ENCODE measurements around the gene PDCD6IP.

The PDCD6IP gene

DNA sequence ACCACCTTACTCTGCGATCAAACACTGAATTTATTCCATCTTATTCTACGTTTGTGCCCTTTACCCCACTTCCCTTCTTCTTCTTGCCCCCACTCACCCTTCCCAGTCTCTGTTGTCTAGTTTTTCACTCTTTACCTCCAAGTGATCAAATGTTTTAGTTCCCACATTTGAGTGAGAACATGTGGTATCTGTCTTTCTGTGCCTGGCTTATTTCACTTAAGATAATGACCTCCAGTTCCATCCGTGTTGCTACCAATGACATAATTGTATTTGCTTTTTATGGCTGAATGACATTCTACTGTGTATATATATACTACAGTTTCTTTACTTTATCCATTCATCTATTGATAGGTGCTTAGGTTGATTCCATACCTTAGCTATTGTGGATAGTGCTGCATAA lies 78.8 kb downstream of the PDCD6IP start:
- H3K9me3 Mint-ChIP-seq = peaks cover 25% of the 10 kb centered on the region
- peaks cover 36% of the 10 kb centered on the region for H3K4me1 Mint-ChIP-seq

DNA sequence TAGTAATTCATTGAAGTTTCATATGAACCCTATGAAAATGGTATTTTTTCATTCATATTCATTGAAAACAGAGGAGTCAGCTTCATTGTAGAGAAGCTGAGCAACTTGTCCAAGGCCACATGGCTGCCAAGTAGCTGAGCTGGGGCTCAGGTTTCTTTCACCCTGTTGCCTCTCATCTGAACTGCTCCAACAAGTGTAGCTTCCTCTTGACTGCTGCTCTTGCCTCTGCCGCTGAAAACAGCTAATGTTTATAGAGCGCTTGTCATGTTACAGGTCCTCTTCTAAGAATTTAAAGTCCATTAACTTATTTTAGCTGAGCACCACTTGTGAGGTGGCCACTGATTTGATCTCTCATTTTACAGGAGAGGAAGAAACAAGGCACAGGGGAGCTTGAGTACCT lies 81.1 kb downstream of the PDCD6IP start:
- Mint-ChIP-seq H3K36me3 (ENCODE audit: low read depth) (peaks cover 11% of the 10 kb centered on the region), H3K4me3 (no peak overlapping the region), H3K27ac (peak overlapping the region; percentile 36), H3K9me3 (peaks cover 18% of the 10 kb centered on the region), H3K27me3 (ENCODE audit: low read depth, poor library complexity) (no peaks in the 10 kb centered on the region), H3K4me1 (peaks cover 49% of the 10 kb centered on the region)
- DNase-seq = no peak
- TF ChIP-seq, protein P1, sequence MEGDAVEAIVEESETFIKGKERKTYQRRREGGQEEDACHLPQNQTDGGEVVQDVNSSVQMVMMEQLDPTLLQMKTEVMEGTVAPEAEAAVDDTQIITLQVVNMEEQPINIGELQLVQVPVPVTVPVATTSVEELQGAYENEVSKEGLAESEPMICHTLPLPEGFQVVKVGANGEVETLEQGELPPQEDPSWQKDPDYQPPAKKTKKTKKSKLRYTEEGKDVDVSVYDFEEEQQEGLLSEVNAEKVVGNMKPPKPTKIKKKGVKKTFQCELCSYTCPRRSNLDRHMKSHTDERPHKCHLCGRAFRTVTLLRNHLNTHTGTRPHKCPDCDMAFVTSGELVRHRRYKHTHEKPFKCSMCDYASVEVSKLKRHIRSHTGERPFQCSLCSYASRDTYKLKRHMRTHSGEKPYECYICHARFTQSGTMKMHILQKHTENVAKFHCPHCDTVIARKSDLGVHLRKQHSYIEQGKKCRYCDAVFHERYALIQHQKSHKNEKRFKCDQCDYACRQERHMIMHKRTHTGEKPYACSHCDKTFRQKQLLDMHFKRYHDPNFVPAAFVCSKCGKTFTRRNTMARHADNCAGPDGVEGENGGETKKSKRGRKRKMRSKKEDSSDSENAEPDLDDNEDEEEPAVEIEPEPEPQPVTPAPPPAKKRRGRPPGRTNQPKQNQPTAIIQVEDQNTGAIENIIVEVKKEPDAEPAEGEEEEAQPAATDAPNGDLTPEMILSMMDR (IDR thresholded peaks at IDR 0.05) = no peak

More for the DNA sequence above, 78.8 kb downstream of the PDCD6IP start:
- no peak for DNase-seq
- no peak overlapping the region for H3K27ac Mint-ChIP-seq
- H3K36me3 Mint-ChIP-seq (ENCODE audit: low read depth) = peaks cover 25% of the 10 kb centered on the region
- no peaks in the 10 kb centered on the region for H3K27me3 Mint-ChIP-seq (ENCODE audit: low read depth, poor library complexity)
- TF ChIP-seq, protein P1 (IDR thresholded peaks at IDR 0.05) = no peak
- no peak overlapping the region for H3K4me3 Mint-ChIP-seq

DNA sequence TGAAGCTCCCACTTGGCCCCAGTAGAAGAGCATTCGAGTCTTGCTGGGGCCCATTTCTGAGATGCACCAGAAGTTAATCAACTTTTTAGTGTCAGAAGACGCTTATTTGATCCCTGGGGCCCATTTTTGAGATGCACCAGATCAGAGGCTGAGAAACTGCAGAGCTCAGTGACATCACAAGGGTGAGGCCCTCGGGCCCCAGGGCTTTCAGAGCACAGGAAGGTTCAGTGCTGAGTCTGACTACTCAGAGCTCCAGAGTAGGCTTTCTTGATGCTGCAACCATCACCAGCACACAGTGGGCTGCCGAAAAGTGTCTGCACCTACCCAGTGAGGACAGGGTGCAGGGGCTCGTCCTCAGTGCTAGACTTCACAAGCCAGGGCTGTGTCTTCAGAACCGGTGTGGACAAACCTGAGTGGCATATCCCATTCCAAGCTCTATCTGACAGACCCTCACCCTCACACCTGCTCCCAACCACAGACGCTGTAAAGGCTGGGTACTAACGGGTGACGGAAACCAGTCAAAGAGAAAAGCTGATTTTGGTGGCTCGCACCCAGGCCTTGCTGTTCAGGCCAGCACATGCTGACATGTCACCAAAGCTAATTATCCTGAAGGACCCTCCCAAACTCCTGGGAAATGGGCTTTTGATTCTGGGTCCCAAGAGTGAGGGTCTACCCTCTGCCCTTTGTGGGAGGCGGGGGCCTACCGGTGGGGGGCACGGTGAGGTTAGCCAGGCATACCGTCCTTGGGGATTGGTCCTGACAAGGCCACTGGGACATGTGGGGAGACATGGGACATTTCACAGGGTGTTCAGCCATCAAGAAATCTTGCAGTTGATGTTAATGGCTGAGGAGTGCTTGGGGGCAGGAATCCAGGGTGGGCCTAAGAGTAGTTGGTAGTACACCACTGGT lies 83.0 kb downstream of the PDCD6IP start:
- no peak for DNase-seq
- H3K27me3 Mint-ChIP-seq (ENCODE audit: low read depth, poor library complexity) = no peaks in the 10 kb centered on the region
- H3K4me3 Mint-ChIP-seq = no peak overlapping the region
- H3K4me1 Mint-ChIP-seq = peaks cover 50% of the 10 kb centered on the region
- H3K9me3 Mint-ChIP-seq = peaks cover 6% of the 10 kb centered on the region
- H3K36me3 Mint-ChIP-seq (ENCODE audit: low read depth) = no peaks in the 10 kb centered on the region
- no peak overlapping the region for H3K27ac Mint-ChIP-seq
- TF ChIP-seq, protein P1 (IDR thresholded peaks at IDR 0.05) = no peak

DNA sequence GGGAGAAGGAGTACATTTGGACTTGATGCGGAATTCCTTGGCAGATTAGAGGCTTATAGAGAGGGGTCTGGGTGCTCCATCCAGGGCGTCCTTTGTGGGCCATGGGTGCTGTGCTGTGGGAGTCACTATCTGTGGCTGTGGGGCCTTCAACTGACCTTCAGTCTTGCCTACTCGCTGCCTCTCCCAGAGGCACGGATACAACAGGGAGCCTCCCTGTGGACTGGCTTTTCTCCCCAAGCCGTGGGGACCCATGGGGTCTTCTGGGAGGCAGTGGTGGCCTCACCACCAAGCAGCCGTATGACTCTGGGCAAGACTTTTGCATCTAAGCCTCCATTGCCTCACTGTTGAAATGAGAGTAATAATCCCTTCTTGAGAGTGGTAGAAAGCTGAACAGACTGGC lies 83.9 kb downstream of the PDCD6IP start:
- no peak overlapping the region for H3K27ac Mint-ChIP-seq
- peaks cover 50% of the 10 kb centered on the region for H3K4me1 Mint-ChIP-seq
- TF ChIP-seq, protein P1 (IDR thresholded peaks at IDR 0.05) = no peak
- DNase-seq = no peak
- no peaks in the 10 kb centered on the region for H3K27me3 Mint-ChIP-seq (ENCODE audit: low read depth, poor library complexity)
- H3K9me3 Mint-ChIP-seq = peaks cover 6% of the 10 kb centered on the region
- no peaks in the 10 kb centered on the region for H3K36me3 Mint-ChIP-seq (ENCODE audit: low read depth)
- no peak overlapping the region for H3K4me3 Mint-ChIP-seq

DNA sequence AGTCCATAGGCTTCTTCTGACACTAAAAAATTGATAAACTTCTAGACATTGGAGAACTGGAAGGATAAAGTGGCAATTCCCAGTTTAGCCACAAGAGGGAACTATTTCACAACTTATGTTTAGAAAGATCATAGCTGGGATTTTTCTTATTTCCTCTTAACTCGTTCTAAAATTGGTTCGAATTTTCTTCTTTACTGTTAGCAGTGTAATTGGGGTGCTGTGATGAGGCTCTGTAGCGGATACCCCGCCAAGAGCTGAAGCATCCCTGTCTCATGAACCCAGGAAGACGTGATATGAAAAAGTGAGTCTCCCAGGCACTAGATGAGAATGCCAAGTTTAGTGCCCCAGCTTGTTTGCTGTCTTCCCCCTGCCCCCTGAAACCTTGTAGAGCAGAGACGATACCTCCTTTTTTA lies 85.1 kb downstream of the PDCD6IP start:
- TF ChIP-seq, protein P1 (IDR thresholded peaks at IDR 0.05) = peak; percentile 91
- H3K36me3 Mint-ChIP-seq (ENCODE audit: low read depth) = no peaks in the 10 kb centered on the region
- H3K27ac Mint-ChIP-seq = peak overlapping the region; percentile 9
- H3K9me3 Mint-ChIP-seq = no peaks in the 10 kb centered on the region
- peak overlapping the region; percentile 77 for H3K4me3 Mint-ChIP-seq
- H3K4me1 Mint-ChIP-seq = peaks cover 50% of the 10 kb centered on the region
- DNase-seq = peak; percentile 28
- peaks cover 4% of the 10 kb centered on the region for H3K27me3 Mint-ChIP-seq (ENCODE audit: low read depth, poor library complexity)

Data from nephron progenitor cell (in vitro differentiated cells).